ENCODE results near the gene LRIG1. TPM values are rescaled to one million over a fixed set of nuclear protein-coding genes. Genes with fewer than 3 reads are reported as not detected.
A peak's percentile ranks its signal among the peaks of the same experiment; 100 is the strongest.

LRIG1 gene
- total and polyA plus RNA-seq, 2 of the 8 experiments (the other 6 are each of a cell fraction or from before 2014, with no cell fraction given), result 78.1 to 88.7 TPM

GRCh38 chr3:66381626-66382025 lies 119.2 kb downstream of the LRIG1 start (continued):
- TF ChIP-seq CHD7 (IDR thresholded peaks at IDR 0.05; ENCODE audit: insufficient replicate concordance, low read length) (no peak), POLR2AphosphoS5 (IDR thresholded peaks at IDR 0.05; ENCODE audit: low read depth, low read length) (peak; percentile 16; the same call in 1 of the 2 replicates), RBBP5 (IDR thresholded peaks at IDR 0.05; ENCODE audit: borderline replicate concordance, low read depth, low read length) (no peak), USF2 (IDR thresholded peaks at IDR 0.05; ENCODE audit: low read length) (no peak), GTF2F1 (IDR thresholded peaks at IDR 0.05; ENCODE audit: borderline replicate concordance, low read depth, low read length) (no peak)
